ENCODE measurements around the gene LAMB4.

GRCh38 chr7:108093341-108093740 lies 36.8 kb downstream of the LAMB4 start:
- TF ChIP-seq, protein P1, sequence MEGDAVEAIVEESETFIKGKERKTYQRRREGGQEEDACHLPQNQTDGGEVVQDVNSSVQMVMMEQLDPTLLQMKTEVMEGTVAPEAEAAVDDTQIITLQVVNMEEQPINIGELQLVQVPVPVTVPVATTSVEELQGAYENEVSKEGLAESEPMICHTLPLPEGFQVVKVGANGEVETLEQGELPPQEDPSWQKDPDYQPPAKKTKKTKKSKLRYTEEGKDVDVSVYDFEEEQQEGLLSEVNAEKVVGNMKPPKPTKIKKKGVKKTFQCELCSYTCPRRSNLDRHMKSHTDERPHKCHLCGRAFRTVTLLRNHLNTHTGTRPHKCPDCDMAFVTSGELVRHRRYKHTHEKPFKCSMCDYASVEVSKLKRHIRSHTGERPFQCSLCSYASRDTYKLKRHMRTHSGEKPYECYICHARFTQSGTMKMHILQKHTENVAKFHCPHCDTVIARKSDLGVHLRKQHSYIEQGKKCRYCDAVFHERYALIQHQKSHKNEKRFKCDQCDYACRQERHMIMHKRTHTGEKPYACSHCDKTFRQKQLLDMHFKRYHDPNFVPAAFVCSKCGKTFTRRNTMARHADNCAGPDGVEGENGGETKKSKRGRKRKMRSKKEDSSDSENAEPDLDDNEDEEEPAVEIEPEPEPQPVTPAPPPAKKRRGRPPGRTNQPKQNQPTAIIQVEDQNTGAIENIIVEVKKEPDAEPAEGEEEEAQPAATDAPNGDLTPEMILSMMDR (IDR thresholded peaks at IDR 0.05; ENCODE audit: low read depth, low read length, poor library complexity, severe bottlenecking): no peak
- no peak for TF ChIP-seq EZH2phosphoT487 (IDR thresholded peaks at IDR 0.05; ENCODE audit: borderline replicate concordance, low read length)
